Endothelial cell of umbilical vein (primary cell): ENCODE results near the gene SAMMSON.

Experiments
- CTCF ChIP-seq, 2 donors: IDR thresholded peaks; 1 replicate in 1 of 2; 2 replicates in 1 of 2; pipeline ENCODE4 v1.5.1; 2011; ENCODE audit warnings: low read length in 2 of 2, mild to moderate bottlenecking in 2 of 2, moderate library complexity in 2 of 2, control low read depth in 1 of 2, inconsistent platforms in 1 of 2, low read depth in 1 of 2; ENCODE audit not compliant: insufficient read depth in 1 of 2; ENCODE audit errors: extremely low read depth in 1 of 2
- GATA2 ChIP-seq: IDR thresholded peaks from 2 replicates; pipeline ENCODE4 v1.7.0; 2011; ENCODE audit warnings: low read depth, mild to moderate bottlenecking, moderate library complexity, mixed read lengths, low read length; ENCODE audit not compliant: insufficient read length, insufficient read depth
- MYC ChIP-seq: IDR thresholded peaks from one replicate; pipeline ENCODE4 v1.6.1; 2011; ENCODE audit warnings: mild to moderate bottlenecking, low read depth, low read length
- POLR2A ChIP-seq: IDR thresholded peaks from 2 replicates; pipeline ENCODE4 v1.6.1; 2012; ENCODE audit warnings: low read depth, mild to moderate bottlenecking, control low read depth, low read length
- TF ChIP-seq, protein P1 (sequence below): IDR thresholded peaks from 2 replicates; pipeline ENCODE4 v1.6.1; 2011; ENCODE audit not compliant: insufficient read depth, insufficient read length

GRCh38 chr3:70119879-70120278, 120.3 kb downstream of the SAMMSON start:
- TF ChIP-seq CTCF (IDR thresholded peaks at IDR 0.05; ENCODE audit: extremely low read depth in 1 of 2, insufficient read depth in 1 of 2, low read depth in 1 of 2, low read length in 2 of 2) (no peak), POLR2A (no peak), GATA2 (no peak), MYC (no peak)
- TF ChIP-seq, protein P1, sequence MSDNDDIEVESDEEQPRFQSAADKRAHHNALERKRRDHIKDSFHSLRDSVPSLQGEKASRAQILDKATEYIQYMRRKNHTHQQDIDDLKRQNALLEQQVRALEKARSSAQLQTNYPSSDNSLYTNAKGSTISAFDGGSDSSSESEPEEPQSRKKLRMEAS = no peak
